Measurements from ENCODE around the gene YARS1. TPM values are rescaled to one million over a fixed set of nuclear protein-coding genes. Genes with fewer than 3 reads are reported as not detected.

YARS1 gene
- total RNA-seq, 1 experiment from 2014 or later: 194 TPM

DNA sequence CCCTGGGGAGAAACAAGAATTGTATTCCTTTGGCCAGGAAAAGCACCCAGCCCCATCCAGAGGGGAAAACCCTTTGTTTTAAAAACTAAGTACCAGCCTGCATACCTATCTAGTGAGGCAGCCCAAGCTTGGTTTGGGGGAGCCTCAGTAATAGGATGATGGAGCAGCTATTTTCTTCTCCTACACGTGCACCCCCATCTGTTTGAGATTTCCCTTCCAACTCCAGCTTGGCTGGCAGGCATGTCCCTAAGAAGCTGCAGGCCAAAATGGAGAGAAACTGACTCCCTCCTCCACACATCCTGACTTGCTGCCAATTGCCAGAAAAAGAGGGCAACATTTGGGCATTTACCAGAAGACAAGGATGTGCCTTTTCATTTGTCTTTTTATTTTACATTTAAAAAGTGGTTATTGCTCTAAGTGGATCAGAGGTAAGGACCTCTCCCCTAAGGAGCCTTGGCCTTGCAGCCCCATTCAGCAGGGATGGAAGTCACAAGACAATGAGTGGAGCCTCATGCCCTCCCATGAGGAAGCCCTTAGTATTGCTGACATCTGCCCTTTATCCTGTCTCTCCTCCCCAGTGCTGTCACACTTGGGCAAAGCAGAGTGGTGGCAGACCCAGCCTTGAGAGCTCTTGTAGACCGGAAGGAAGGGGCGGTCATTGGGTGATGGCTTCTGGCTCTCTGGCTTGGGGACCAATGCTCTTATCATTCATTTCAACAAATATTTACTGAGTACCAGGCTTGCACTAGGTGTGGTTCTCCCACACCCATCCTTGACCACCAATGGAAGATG, 44.9 kb upstream of the YARS1 start:
- H3K18ac ChIP-seq (ENCODE audit: insufficient read length, low read depth, low read length): no peak overlapping the region
- no peak overlapping the region for H2BK15ac ChIP-seq (ENCODE audit: low read depth, low read length)
- H2AK5ac ChIP-seq (ENCODE audit: insufficient read length, low read length): no peak overlapping the region
- no peaks in the 10 kb centered on the region for H3K79me2 ChIP-seq (ENCODE audit: insufficient read depth, low read length)
- WGBS (ENCODE audit: extremely low coverage, insufficient read length, low lambda C conversion rate): no CpG with 5 or more reads among the region's 3 CpGs
- DNase-seq: no peak
- H4K8ac ChIP-seq (replicated peaks; ENCODE audit: insufficient read length, low read depth, low read length): no peak overlapping the region
- H3K27ac Mint-ChIP-seq: peak overlapping the region in 2 of 3 experiments; percentile 32 to 66; a peak in 2 of 7 replicates
- H3K4me1 ChIP-seq (ENCODE audit: insufficient read depth, low read length): no peaks in the 10 kb centered on the region
- no peak overlapping the region for H3K14ac ChIP-seq (ENCODE audit: insufficient read depth, low read length)
- H3K27me3 Mint-ChIP-seq (ENCODE audit: low read depth): no peaks in the 10 kb centered on the region
- no peak overlapping the region for H3K9ac ChIP-seq (ENCODE audit: extremely low read depth, insufficient read length, low read length)
- H2BK20ac ChIP-seq (ENCODE audit: low read depth, low read length, poor library complexity, severe bottlenecking): no peak overlapping the region
- peaks cover 8 to 23% (median 22%) of the 10 kb centered on the region in 3 experiments for H3K36me3 Mint-ChIP-seq (ENCODE audit: insufficient read depth in 1 of 3, low read depth in 3 of 3)
- no peaks in the 10 kb centered on the region for H3K9me3 Mint-ChIP-seq
- no peak overlapping the region for H3K4me2 ChIP-seq (ENCODE audit: insufficient read depth, insufficient read length, low read length)
- H3K4ac ChIP-seq (ENCODE audit: low read depth, low read length): no peak overlapping the region
- no peak overlapping the region for H3K23ac ChIP-seq (ENCODE audit: insufficient read length, low read depth, low read length)
- no peak overlapping the region for H2AFZ ChIP-seq (ENCODE audit: low read length)
- no peak overlapping the region for H2BK12ac ChIP-seq (ENCODE audit: insufficient read length, low read depth, low read length)
- no peak overlapping the region for H2BK5ac ChIP-seq (ENCODE audit: insufficient read length, low read length)
- H3K23me2 ChIP-seq (ENCODE audit: insufficient read length, low read depth, low read length, poor library complexity, severe bottlenecking): no peaks in the 10 kb centered on the region
- no peaks in the 10 kb centered on the region for H3K9me3 ChIP-seq (ENCODE audit: control insufficient read depth, low read depth, low read length)
- no peak overlapping the region for H2BK120ac ChIP-seq (ENCODE audit: low read depth, low read length, poor library complexity, severe bottlenecking)
- no peak overlapping the region for H4K91ac ChIP-seq (ENCODE audit: insufficient read length, low read depth, low read length)
- no peaks in the 10 kb centered on the region for H4K20me1 ChIP-seq (ENCODE audit: control insufficient read depth, insufficient read depth, insufficient read length)
- no peaks in the 10 kb centered on the region for H3K27me3 ChIP-seq (ENCODE audit: insufficient read depth, low read length)
- H4K5ac ChIP-seq (ENCODE audit: insufficient read length, low read depth, low read length): no peak overlapping the region
- H3K4me1 Mint-ChIP-seq: peaks cover 0 to 2% of the 10 kb centered on the region in 2 experiments; a peak in 1 of 4 replicates
- H3K4me3 Mint-ChIP-seq: no peak overlapping the region
- no peak overlapping the region for H3T11ph ChIP-seq (ENCODE audit: low read length)
- no peak for TF ChIP-seq CTCF (conservative IDR thresholded peaks at IDR 0.05)
- H3K27ac ChIP-seq (ENCODE audit: insufficient read length, low read depth, low read length): no peak overlapping the region
- H3K79me1 ChIP-seq (ENCODE audit: insufficient read depth, low read depth, low read length, poor library complexity, severe bottlenecking): no peaks in the 10 kb centered on the region
- H3K56ac ChIP-seq (ENCODE audit: insufficient read length, low read depth, low read length): no peak overlapping the region
